Right kidney (tissue), 9 donors: ENCODE results near the gene BAIAP2.

Experiments used
- DNase-seq: peaks from one replicate; pipeline ENCODE4 v3.0.0-alpha.2; 2016
- long read RNA-seq, 8 donors: transcript quantifications; one replicate each; lab custom pipeline, GENCODE V29; 2026

BAIAP2 gene, protein sequence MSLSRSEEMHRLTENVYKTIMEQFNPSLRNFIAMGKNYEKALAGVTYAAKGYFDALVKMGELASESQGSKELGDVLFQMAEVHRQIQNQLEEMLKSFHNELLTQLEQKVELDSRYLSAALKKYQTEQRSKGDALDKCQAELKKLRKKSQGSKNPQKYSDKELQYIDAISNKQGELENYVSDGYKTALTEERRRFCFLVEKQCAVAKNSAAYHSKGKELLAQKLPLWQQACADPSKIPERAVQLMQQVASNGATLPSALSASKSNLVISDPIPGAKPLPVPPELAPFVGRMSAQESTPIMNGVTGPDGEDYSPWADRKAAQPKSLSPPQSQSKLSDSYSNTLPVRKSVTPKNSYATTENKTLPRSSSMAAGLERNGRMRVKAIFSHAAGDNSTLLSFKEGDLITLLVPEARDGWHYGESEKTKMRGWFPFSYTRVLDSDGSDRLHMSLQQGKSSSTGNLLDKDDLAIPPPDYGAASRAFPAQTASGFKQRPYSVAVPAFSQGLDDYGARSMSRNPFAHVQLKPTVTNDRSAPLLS
- long read RNA-seq, donor 1, partial matches to known transcripts: 0 of 7 reads
- long read RNA-seq, donor 1, other reads (novel, unspliced or antisense): 0 of 7 reads
- long read RNA-seq, donor 2, partial matches to known transcripts: 0 of 3 reads
- long read RNA-seq, donor 2, other reads (novel, unspliced or antisense): 0 of 3 reads
- long read RNA-seq, donor 3, partial matches to known transcripts: 0 of 1 reads
- long read RNA-seq, donor 3, other reads (novel, unspliced or antisense): 0 of 1 reads
- long read RNA-seq, donor 4, partial matches to known transcripts: 11 of 16 reads
- long read RNA-seq, donor 4, other reads (novel, unspliced or antisense): 0 of 16 reads
- long read RNA-seq, donor 5, transcript BAIAP2-204 (14 exons, 2,095 nt): major isoform, 7 of 9 reads
- long read RNA-seq, donor 5, partial matches to known transcripts: 0 of 9 reads
- long read RNA-seq, donor 5, other reads (novel, unspliced or antisense): 0 of 9 reads
- long read RNA-seq, donor 6, transcript BAIAP2-204 (14 exons, 2,095 nt): major isoform, 6 of 7 reads
- long read RNA-seq, donor 6, partial matches to known transcripts: 0 of 7 reads
- long read RNA-seq, donor 6, other reads (novel, unspliced or antisense): 0 of 7 reads
- long read RNA-seq, donor 7: 0 reads
- long read RNA-seq, donor 8, partial matches to known transcripts: 0 of 4 reads
- long read RNA-seq, donor 8, other reads (novel, unspliced or antisense): 0 of 4 reads

GRCh38 chr17:81034779-81035520 is at the start of gene BAIAP2:
Gene BAIAP2, plus strand, starts transcription at chr17:81035151. Its CDS starts 104 bp downstream, at chr17:81035255.
- DNase-seq: peak; percentile 82

GRCh38 chr17:80986046-80986445 is 48.9 kb upstream of the BAIAP2 start:
- no peak for DNase-seq

DNA sequence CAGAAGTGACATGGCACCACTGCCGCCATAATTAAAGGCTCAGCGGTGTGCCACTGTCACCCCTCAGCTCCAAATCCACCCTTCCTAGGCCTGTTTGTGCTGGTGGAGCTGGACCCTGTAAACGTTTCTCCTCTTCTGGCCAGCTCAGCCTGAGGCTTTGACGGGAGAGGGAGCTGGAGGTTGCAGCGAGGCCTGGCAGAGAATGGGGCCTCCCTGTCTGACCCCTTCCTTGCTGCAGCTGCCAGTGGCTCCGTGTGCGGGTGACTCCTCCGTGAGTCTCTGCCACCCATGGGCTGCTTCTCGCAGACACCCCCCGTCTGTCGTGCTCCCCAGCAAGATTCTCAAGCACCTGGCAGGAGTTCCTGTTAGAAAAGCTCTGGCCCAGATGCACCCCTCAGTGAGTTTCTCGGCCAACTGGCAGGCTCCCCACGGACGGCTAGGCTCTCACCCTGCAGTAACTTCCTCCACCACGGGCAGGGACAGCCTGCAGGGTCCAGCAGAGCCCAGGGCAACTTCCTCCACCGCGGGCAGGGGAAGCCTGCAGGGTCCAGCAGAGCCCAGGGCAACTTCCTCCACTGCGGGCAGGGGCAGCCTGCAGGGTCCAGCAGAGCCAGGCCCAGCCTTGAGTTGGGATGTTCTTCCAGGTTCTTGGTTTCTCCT is 48.0 kb upstream of the BAIAP2 start:
- DNase-seq: no peak

GRCh38 chr17:80987941-80988461 is 47.0 kb upstream of the BAIAP2 start:
- DNase-seq: no peak

- no peak for DNase-seq
Observed at GRCh38 chr17:80989586-80989913, 45.4 kb upstream of the BAIAP2 start.

GRCh38 chr17:80990921-80991644 is 43.9 kb upstream of the BAIAP2 start:
- no peak for DNase-seq

- DNase-seq: peak; percentile 83
Observed at GRCh38 chr17:80991645-80992076, 43.3 kb upstream of the BAIAP2 start, which contains the start of gene CHMP6. Gene CHMP6, plus strand, starts transcription at chr17:80991841. Its CDS starts 78 bp downstream, at chr17:80991919.

DNA sequence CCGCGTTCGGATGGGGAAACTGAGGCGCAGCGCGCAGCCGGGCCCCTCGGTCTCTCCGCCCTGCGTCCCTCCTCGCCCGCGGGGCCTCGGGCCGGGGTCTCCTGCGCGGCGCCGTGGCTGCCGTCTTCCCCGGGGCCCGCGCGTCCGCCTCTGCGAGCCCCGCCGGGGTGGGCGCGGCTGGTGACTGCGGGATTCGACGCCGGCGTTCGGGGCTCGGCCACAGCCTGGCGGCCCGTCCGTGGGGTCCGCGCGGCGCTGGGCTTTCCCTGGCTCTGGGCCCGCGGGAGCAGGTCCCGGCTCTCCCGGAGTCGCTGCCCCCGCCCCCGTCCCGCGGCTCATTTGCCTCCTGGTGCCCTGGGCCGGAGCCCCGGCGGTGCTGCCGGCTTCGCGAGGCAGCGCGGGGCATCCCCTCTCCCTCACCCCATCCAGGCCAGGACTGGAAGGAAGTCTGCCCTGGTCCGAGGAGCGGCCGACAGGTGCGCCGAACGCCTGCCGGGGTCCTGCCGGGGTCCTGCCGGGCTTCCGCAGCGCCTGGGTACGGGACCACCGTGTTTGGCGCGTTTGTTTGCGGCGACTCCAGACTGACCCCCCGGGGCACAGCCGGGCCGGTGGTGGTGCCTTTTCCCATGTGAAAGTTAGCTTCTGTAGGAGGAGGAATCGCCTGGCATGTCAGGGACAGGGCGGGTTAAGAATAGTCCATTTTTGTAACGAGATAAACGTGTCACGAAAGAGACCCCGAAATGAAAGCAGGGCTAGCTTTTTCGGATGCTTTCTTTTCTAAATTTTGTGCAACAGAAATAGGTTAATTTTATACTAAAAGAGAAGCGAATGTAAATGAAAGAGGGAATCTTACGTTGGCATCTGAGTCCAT is 42.6 kb upstream of the BAIAP2 start:
- DNase-seq: peak; percentile 60

GRCh38 chr17:80992948-80993624 is 41.9 kb upstream of the BAIAP2 start:
- DNase-seq: no peak

DNA sequence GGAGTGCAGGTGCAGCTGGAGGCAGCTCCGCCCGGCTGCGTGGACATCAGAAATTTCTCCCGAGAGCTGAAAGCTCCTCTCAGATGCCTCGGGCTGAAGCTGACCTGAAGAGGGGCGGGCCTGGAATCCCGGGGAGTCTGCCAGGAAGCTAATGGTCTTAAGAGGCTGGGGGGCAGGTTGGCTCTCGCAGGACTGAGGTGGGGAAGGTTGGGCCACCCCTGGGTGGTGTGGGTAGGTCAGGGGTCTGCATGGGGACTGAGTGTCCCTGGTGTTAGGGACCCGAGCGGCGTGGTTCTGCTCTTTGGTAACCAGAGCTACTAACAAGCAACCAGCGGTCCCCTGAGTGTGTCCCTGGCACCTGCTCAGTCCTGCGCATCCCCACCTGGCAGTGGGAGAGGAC is 39.8 kb upstream of the BAIAP2 start:
- DNase-seq: no peak

- DNase-seq: no peak
Observed at GRCh38 chr17:80996422-80997305, 38.3 kb upstream of the BAIAP2 start.

GRCh38 chr17:80997424-80998117 is 37.4 kb upstream of the BAIAP2 start:
- no peak for DNase-seq

DNA sequence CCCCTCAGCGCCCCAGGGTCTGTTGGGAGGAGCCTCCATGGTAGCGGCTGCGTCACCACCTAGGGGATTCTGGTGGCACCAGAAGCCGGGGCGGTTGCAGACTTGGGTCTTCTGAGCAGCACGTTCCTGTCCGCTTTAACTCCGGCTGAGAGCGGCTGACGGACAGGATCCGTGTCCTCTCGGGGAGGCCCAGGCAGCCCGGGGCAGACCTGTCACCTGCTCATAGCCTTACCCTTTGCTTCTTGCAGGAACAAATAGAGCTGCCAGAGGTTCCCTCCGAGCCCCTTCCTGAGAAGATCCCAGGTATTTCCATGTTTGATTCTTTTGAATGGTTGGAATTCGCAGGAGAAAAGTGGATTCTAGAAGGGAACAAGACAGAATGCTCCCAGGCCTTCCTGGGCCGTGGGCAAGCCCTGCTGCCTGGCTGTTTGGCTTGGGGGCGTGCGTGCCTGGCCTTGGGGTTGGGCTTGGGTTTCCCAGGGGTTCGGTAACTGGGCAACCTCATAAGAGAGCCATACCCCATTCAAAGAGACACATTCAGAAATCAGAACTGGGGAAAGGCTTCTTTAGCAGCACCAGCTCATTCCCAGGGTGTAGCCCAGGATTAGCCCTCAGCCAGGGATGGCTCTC is 36.7 kb upstream of the BAIAP2 start:
- DNase-seq: no peak

DNA sequence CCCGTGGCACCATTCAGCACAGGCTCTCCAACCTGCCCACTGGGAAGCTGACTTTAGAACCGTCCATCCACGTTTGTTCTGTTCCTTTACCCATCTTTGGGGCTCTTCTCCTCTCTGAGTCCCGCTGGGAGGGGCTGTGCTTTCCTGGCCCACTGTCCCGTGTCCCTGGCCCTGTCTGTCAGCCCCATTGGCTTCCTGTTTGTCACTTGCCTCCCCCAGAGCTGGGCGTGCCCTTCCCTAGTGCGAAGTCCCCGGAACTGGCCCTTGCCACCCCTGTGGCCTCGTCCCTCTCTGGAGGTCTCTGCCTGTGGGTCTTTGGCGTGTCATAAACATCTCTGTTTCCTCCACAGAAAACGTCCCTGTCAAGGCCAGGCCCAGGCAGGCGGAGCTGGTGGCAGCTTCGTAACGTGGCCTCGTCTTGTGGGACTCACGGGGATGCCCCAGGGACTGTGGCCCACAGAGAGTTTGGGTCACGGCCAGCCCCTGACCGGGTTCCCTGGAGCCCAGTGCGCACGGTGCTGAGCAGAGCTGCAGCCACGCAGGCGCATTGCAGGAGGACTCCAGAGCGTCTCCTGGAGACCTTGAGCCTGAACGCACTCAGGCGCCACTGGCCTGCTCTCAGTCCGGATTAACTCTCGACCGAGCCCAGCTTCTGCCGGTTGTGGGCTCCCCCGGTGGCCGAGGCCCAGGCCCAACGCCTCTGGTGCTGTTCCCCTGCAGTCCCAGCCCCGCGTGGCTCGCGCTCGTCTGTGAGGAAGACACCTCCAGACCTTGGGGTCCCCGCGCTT is 36.0 kb upstream of the BAIAP2 start:
- no peak for DNase-seq

- DNase-seq: no peak
Observed at GRCh38 chr17:80999536-81000333, 35.2 kb upstream of the BAIAP2 start.
